BJ (cell line): ENCODE results near the gene TMX2. TPM values are rescaled to one million over a fixed set of nuclear protein-coding genes. Genes with fewer than 3 reads are reported as not detected.

Source experiments
- CTCF ChIA-PET: fragments of 350-600 bp; formaldehyde crosslinking; extraction: SDS; loops from one replicate; lab custom pipeline; 2021; ENCODE audit warnings: antibody characterized with exemption, inconsistent platforms; lab: Yijun Ruan, JAX
- POLR2A ChIA-PET: fragments of 300-600 bp; sonication (Branson Sonifier 250); formaldehyde crosslinking; extraction: SDS; loops from one replicate; lab custom pipeline; 2021; ENCODE audit warnings: antibody characterized with exemption; lab: Charles Lee
- DNase-seq: peaks from one replicate; pipeline ENCODE4 v3.0.0-alpha.2; 2011; ENCODE audit warnings: low read depth
- H3K27me3 ChIP-seq: 2 replicates; pipeline ENCODE4 v1.6.0; 2011; ENCODE audit warnings: low read length; ENCODE audit not compliant: control insufficient read depth, insufficient read depth
- H3K36me3 ChIP-seq: 2 replicates; pipeline ENCODE4 v1.5.1; 2011; ENCODE audit warnings: low read length; ENCODE audit not compliant: control insufficient read depth, insufficient read depth
- H3K4me3 ChIP-seq: 2 replicates; pipeline ENCODE4 v1.5.1; 2011; ENCODE audit warnings: low read depth, mild to moderate bottlenecking, control low read depth, low read length
- polyA plus RNA-seq: library from polyadenylated mRNA; depleted of rRNA; stranded (reverse); fragments of >200 nt; gene quantifications from 2 replicates; pipeline ENCODE4 v1.2.3, GENCODE V29; 2011
- TF ChIP-seq, protein P1 (sequence below): IDR thresholded peaks from 2 replicates; pipeline ENCODE4 v1.5.1; 2011; ENCODE audit warnings: low read depth, mild to moderate bottlenecking, control low read depth, inconsistent platforms, low read length, moderate library complexity; ENCODE audit not compliant: insufficient read depth

TMX2 gene
- polyA plus RNA-seq, 1 experiment = 96.7 TPM

DNA sequence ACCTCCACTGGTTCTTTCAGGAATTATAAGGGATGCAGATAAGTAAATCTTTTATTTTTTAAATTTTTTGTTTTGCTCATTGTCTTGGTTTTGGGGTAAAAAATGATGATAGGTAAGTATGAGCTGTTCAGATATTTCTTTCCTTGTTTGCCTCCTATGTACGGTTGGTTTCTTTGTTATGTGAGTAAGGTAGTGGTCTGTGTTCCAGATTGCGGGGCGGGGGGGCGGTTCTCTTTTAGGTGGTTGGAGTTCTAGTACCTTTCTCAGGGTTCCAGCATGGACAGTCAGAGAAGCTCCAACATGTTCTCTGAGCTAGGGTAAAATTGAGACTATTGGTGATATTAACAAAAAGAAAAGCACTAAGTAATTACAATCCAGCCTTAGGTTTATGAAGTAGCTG is 51.6 kb downstream of the TMX2 start:
- POLR2A ChIA-PET = interaction anchor here (0.7 kb wide), 1 partner anchor 298 kb away, joined by 3 read pairs; no protein-coding TSS in a partner anchor
- CTCF ChIA-PET = interaction anchor here (0.9 to 12.1 kb wide), 7 partner anchors 11 to 119 kb away, joined by 3 to 137 read pairs (median 5); partner anchors contain the start of gene BTBD18
- peak overlapping the region; percentile 79 for H3K4me3 ChIP-seq
- no peaks in the 10 kb centered on the region for H3K36me3 ChIP-seq
- DNase-seq = no peak
- no peaks in the 10 kb centered on the region for H3K27me3 ChIP-seq
- TF ChIP-seq, protein P1, sequence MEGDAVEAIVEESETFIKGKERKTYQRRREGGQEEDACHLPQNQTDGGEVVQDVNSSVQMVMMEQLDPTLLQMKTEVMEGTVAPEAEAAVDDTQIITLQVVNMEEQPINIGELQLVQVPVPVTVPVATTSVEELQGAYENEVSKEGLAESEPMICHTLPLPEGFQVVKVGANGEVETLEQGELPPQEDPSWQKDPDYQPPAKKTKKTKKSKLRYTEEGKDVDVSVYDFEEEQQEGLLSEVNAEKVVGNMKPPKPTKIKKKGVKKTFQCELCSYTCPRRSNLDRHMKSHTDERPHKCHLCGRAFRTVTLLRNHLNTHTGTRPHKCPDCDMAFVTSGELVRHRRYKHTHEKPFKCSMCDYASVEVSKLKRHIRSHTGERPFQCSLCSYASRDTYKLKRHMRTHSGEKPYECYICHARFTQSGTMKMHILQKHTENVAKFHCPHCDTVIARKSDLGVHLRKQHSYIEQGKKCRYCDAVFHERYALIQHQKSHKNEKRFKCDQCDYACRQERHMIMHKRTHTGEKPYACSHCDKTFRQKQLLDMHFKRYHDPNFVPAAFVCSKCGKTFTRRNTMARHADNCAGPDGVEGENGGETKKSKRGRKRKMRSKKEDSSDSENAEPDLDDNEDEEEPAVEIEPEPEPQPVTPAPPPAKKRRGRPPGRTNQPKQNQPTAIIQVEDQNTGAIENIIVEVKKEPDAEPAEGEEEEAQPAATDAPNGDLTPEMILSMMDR = no peak

DNA sequence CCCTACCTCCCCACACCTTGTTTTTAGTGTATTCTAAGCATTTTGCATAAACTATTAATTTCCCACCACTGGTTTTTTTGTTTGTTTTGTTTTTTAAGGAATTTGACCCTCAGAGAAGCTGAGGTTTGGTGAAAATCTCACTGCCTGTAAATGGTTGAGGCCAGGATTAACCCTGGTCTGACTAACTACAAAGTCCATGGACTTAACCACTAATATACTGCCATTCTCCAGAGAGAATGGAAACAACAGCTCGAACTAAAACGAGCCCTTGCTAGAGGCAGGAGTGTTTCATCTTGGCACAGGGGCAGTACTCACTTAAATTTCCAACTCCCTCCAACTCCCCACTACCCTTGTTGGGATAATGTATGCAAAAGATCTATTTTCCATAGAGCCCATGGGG is 52.2 kb downstream of the TMX2 start:
- no peaks in the 10 kb centered on the region for H3K36me3 ChIP-seq
- no peak for DNase-seq
- CTCF ChIA-PET = interaction anchor here (0.9 to 12.1 kb wide), 8 partner anchors 10 to 120 kb away, joined by 3 to 137 read pairs (median 4); partner anchors contain the start of gene BTBD18
- no peaks in the 10 kb centered on the region for H3K27me3 ChIP-seq
- POLR2A ChIA-PET = interaction anchor here (0.6 to 0.7 kb wide), 2 partner anchors 23 to 297 kb away, joined by 3 read pairs; partner anchors contain the start of gene SELENOH
- TF ChIP-seq, protein P1 = no peak
- H3K4me3 ChIP-seq = peak overlapping the region; percentile 79

DNA sequence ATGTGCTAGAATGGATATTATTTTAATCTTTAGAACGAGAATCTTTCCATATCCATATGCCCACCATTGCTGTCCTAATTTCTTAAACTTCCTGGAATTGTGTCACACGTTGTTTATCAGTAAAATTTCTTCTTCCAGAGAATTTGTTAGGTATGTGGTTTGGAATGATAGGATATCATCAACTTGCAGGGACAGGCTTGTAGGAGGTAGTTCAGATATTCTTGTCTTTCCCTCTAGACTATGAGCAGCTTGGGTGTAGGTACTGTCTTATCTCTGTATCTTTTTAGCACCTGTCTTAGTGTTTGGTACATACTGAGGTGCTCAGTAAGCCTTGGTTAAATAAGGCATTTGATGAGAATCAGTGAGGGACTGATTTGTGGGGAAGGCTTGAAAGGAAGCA is 52.6 kb downstream of the TMX2 start:
- no peaks in the 10 kb centered on the region for H3K36me3 ChIP-seq
- peak overlapping the region; percentile 79; the same call in 1 of the 2 replicates for H3K4me3 ChIP-seq
- POLR2A ChIA-PET = interaction anchor here (0.6 kb wide), 1 partner anchor 23 kb away, joined by 3 read pairs; the partner anchor contains the start of gene SELENOH
- DNase-seq = no peak
- TF ChIP-seq, protein P1 = no peak
- H3K27me3 ChIP-seq = no peaks in the 10 kb centered on the region
- CTCF ChIA-PET = interaction anchor here (0.9 to 12.1 kb wide), 6 partner anchors 10 to 36 kb away, joined by 3 to 137 read pairs (median 5); partner anchors contain the start of gene BTBD18

DNA sequence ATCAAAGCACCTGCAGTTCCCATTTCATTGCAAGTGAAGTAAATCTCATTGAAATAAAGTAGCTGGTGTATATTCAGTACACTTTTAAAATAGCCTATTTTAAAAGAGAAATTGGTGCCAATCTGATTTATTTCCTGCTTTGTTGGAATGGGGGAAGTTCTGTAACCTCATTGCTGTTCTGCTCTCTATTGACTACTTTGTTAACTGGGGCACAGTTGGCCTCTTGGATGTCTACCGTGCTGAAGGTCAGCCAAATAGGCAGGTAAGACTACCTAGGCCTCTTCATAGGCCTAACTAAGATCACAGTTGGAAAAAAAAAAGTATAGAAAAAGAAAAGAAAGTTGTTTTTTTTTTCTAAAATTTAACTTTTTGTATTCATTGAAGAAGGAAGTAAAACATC is 58.4 kb downstream of the TMX2 start:
- Histone ChIP-seq H3K4me3 (no peak overlapping the region), H3K27me3 (no peaks in the 10 kb centered on the region), H3K36me3 (no peaks in the 10 kb centered on the region)
- DNase-seq = no peak
- TF ChIP-seq, protein P1 = no peak
- ChIA-PET POLR2A (no interaction called here), CTCF (interaction anchor here (0.6 kb wide), 2 partner anchors 35 to 277 kb away, joined by 3 read pairs; no protein-coding TSS in a partner anchor)

DNA sequence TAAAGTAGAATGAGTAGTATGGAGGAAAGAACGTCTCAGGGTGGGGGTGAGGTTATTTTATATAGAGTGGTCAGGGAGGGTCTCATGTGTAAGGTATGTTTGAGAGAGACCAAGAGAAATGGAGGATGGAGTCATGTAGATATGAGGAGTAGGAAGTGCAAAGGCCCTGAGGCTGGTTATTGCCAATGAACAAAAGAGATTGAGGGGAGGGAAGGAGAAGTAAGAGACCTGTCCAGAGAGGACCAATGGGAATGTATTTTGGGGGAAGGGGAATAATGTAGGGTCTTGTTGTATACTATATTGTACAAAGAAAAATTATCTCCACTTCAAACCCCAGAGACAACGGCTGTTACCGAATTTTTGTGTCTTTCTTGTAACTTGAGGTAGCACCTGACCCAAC is 59.0 kb downstream of the TMX2 start:
- TF ChIP-seq, protein P1 = no peak
- no peak overlapping the region for H3K4me3 ChIP-seq
- H3K36me3 ChIP-seq = no peaks in the 10 kb centered on the region
- DNase-seq = no peak
- ChIA-PET POLR2A (no interaction called here), CTCF (interaction anchor here (0.6 to 1.2 kb wide), 4 partner anchors 10 to 276 kb away, joined by 3 to 7 read pairs (median 3); no protein-coding TSS in a partner anchor)
- H3K27me3 ChIP-seq = no peaks in the 10 kb centered on the region
